A172 (cell line): ENCODE data around the gene SLC8A1. TPM values are rescaled to one million over a fixed set of nuclear protein-coding genes. Genes with fewer than 3 reads are reported as not detected.

ENCODE experiments used
- DNase-seq: peaks from one replicate; pipeline ENCODE4 v3.0.0-alpha.2; 2015; ENCODE audit warnings: low spot score
- total RNA-seq: library from RNA; depleted of rRNA; stranded (reverse); fragments of >200 nt; shearing (Covaris generic); gene quantifications from 2 replicates; pipeline ENCODE4 v1.2.3, GENCODE V29; 2014

The SLC8A1 gene
- total RNA-seq, 1 experiment from 2014 or later, result 34.5 TPM

- no peak for DNase-seq
Observed at GRCh38 chr2:40155728-40156127, 296.2 kb downstream of the SLC8A1 start.

- no peak for DNase-seq
Observed at GRCh38 chr2:40150266-40150665, 301.6 kb downstream of the SLC8A1 start.

GRCh38 chr2:40148334-40148733 is 303.6 kb downstream of the SLC8A1 start:
- DNase-seq, result no peak

- no peak for DNase-seq
Observed at GRCh38 chr2:40147360-40147759, 304.5 kb downstream of the SLC8A1 start.

GRCh38 chr2:40144022-40144421 is 307.9 kb downstream of the SLC8A1 start:
- no peak for DNase-seq

GRCh38 chr2:40138314-40138713 is 313.6 kb downstream of the SLC8A1 start:
- DNase-seq, result no peak

GRCh38 chr2:40131081-40131704 is 320.7 kb downstream of the SLC8A1 start:
- no peak for DNase-seq

- DNase-seq, result no peak
Observed at GRCh38 chr2:40130251-40130994, 321.5 kb downstream of the SLC8A1 start.

GRCh38 chr2:40129725-40130124 is 322.2 kb downstream of the SLC8A1 start:
- DNase-seq, result no peak

GRCh38 chr2:40128796-40129195 is 323.1 kb downstream of the SLC8A1 start:
- DNase-seq, result no peak

GRCh38 chr2:40127890-40128557 is 323.9 kb downstream of the SLC8A1 start:
- no peak for DNase-seq

GRCh38 chr2:40127146-40127545 is 324.7 kb downstream of the SLC8A1 start:
- no peak for DNase-seq

- no peak for DNase-seq
Observed at GRCh38 chr2:40126006-40126405, 325.9 kb downstream of the SLC8A1 start.

- DNase-seq, result no peak
Observed at GRCh38 chr2:40123746-40124145, 328.1 kb downstream of the SLC8A1 start.

GRCh38 chr2:40123326-40123725 is 328.6 kb downstream of the SLC8A1 start:
- DNase-seq, result no peak

GRCh38 chr2:40120957-40121356 is 330.9 kb downstream of the SLC8A1 start:
- no peak for DNase-seq

- no peak for DNase-seq
Observed at GRCh38 chr2:40120026-40120425, 331.9 kb downstream of the SLC8A1 start.

- DNase-seq, result no peak
Observed at GRCh38 chr2:40118622-40119021, 333.3 kb downstream of the SLC8A1 start.

- no peak for DNase-seq
Observed at GRCh38 chr2:40115894-40116293, 336.0 kb downstream of the SLC8A1 start.

GRCh38 chr2:40115348-40115747 is 336.5 kb downstream of the SLC8A1 start:
- DNase-seq, result no peak

GRCh38 chr2:40113997-40114396 is 337.9 kb downstream of the SLC8A1 start:
- no peak for DNase-seq

GRCh38 chr2:40113272-40113968 is 338.5 kb downstream of the SLC8A1 start:
- peak; percentile 30 for DNase-seq
